Fibroblast of gingiva (primary cell): Measurements from ENCODE around the gene FRMPD1.
A peak's percentile ranks its signal among the peaks of the same experiment; 100 is the strongest.
"Not testable (repeated sequence)": the region's sequence is repeated elsewhere in the genome, so short reads cannot be mapped to it uniquely, and the experiment has no call there.

Experiments
- DNase-seq: peaks from one replicate; pipeline ENCODE4 v3.0.0-alpha.2; 2011; ENCODE audit warnings: low read depth

FRMPD1 gene

DNA sequence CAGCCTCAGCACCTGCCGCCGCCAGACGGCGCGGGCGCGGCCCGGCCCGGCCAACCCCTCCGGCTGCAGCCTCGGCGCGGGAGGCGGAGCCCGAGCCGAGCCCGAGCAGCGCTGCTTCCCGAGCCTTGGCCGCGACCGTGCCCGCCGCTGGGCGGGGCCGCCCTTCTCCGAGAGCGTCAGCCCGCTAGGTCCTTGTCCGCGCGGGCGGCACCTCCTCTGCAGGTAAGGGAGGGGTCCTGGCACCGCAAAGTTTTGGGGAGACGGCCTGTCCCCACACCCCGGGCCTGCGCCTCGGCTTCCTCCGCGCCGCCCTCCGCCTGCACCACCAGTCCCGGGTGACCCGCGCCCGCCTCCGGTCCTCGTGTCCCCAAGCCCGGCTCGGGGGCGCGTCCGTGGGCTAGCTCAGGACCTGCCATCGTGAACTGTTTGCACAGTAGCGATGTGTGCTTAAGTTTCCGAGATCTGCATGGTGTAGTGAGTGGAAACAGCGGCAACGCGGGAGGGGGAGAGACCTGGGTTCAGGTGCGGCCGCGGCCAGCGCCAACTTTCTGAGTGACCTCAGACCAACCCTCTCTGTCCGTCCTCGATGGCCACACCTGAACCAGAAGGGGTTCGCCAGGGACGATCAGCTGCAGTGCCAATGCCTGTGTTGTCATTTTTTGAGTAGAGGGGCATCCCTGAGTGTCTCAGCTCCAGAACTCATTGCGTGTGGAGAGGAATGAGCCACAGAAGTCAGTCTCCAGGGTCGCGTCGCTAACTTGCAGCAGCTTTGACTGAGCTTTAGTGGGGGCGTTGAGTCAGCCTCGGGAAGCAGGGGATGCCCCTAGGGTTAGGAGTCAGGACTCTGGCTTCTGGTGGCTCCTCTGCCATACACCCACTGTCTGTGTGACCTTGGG, at the start of gene FRMPD1:
Gene FRMPD1 (plus strand): TSS at position 82 of the 896 bp plus-strand sequence. CDS start 41,688 bp downstream, outside the sequence.
- DNase-seq = peak; percentile 6

GRCh38 chr9:37602061-37602460, 48.7 kb upstream of the FRMPD1 start:
- DNase-seq = not testable (repeated sequence)

DNA sequence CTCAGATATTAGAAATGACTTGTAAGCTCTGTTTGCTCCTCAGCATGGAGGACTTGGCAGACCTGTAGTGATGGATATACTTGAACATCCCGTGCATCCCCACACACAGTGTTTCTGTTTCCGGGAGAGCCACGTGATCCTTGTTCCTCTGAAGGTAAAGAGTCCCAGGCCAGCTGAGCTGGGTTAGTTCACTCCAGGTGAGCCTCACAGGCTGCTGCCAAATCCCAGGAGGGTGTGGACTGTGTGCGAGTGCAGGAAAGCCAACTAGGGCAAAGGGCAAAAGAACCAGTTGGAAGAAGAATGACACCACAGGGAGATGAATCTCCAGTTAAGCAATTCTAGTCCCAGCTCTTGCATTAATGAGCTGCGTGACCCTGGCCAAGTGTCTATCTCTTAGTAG, 47.9 kb upstream of the FRMPD1 start:
- no peak for DNase-seq

GRCh38 chr9:37604296-37604695, 46.5 kb upstream of the FRMPD1 start:
- DNase-seq = no peak

DNA sequence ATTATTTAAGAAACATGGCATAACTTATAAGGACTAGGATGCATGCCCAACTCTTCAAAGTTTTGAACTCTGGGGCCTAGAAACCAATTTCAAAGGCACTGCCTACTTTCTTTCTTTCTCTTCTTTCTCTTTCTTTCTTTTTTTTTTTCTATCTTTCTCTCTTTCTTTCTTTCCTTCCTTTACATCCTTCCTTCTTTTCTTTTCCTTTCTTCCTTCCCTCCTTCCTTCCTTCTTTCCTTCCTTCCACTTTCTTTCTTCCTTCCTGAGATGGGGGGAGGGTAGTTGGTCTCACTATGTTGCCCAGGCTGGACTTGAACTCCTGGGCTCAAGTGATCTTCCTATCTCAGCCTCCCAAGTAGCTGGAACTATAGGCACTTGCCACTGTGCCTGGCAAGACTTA, 42.5 kb upstream of the FRMPD1 start:
- DNase-seq = no peak

DNA sequence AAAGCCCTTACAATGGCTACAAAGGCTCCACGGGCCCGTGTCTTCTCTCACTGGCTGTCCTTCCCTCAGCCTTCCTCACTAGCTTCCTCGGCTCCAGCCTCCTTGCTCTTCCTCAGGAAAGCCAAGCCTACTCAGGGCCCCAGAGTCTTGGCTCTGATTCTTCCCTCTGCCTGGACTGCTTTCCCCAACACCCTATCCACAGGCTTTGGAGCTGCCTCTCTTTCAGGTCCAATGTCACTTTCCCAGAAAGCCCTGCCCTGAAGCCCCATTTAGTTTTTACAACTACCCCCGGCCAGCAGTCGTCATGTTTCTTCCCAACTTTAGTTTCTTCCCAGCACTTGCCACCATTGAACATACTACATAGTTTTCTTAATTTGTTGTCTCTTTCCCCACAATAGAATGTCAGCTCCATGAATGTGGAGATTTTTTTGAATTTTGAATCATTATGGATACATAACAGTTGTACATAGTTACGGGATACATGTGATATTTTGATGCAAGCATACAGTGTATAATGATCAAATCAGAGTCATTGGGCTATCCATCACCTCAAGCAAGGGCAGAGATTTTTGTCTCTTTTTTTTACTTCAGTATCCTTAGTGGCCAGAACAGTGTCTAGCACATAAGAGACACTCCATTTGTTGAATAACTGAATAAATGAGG, 40.9 kb upstream of the FRMPD1 start:
- no peak for DNase-seq

GRCh38 chr9:37611014-37611413, 39.7 kb upstream of the FRMPD1 start:
- no peak for DNase-seq

DNA sequence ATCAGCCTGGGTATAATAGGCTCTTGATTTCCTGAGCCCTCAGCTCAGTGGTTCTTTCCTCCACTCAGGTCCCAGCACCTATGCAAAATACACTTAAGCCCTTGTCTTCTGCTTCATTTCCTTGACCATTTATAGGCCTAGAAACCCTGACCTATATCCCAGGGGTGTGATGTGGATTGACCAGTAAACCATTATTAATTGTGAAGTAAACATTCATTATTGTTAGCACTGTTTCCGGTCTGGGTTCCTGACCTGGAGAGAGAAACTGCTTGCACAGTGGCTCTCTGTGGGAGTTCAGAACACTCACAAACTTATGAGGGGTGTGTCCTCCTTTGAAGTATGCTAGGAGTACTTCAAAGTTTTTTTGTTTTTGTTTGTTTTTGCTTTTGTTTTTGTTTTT, 38.8 kb upstream of the FRMPD1 start:
- DNase-seq = no peak

DNA sequence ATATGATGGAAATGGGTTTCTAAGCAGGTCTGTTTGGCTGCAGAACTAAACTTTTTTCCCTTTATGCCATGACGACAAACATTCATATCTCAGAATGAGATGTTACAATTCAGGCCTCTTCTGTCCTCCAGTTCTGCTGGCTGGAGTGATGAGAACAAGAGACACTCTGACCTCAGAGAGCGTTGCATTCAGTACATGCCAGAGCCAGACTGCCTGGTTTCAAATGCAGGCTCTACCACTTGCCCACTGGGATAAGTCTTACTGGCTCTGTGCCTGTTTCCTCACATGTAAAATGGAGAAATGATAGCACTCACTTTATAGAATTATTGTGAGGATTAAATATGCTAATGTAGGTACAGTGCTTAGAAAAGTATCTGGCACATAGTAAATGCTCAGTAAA, 33.6 kb upstream of the FRMPD1 start:
- no peak for DNase-seq

- no peak for DNase-seq
These were observed 32.9 kb upstream of the FRMPD1 start for GRCh38 chr9:37617832-37618231.

DNA sequence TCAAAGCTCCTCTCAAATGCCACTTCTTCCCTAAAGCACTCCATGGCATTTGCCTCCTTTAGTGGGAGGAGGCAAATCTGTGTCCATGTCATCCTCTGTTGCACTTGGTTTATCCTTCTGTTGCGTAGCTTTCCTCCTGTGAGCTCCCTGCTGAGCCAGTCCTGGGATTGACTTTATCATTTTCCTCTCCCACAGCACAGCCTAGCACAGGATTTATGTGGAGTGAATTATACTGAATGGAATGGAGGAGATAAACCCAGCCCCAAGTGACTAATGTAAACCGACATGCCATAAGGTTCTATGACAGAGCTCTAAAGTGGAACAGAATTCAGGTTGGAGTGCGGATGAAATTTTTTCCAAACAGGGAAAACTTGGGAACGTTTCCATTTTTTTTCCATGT, 31.9 kb upstream of the FRMPD1 start:
- DNase-seq = no peak

DNA sequence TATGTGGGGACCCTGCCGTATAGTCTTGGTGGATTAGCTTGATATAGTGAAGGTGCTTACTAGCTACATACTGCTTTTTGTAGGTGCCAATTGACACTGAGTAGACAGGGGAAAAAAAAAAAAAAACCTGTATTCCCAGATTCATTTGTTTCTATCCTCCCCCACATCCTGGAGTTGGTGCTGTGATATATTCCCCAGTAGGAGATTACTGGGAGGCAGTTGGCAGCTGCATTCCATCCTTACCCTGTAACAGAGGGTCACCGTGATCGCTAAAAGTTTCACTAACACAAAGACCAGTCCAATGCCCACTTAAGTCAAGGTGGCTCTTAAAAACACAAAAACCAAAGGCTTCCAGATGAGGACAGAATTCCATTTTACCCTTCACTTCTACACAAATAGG, 30.9 kb upstream of the FRMPD1 start:
- no peak for DNase-seq

GRCh38 chr9:37620396-37620795, 30.4 kb upstream of the FRMPD1 start:
- no peak for DNase-seq

DNA sequence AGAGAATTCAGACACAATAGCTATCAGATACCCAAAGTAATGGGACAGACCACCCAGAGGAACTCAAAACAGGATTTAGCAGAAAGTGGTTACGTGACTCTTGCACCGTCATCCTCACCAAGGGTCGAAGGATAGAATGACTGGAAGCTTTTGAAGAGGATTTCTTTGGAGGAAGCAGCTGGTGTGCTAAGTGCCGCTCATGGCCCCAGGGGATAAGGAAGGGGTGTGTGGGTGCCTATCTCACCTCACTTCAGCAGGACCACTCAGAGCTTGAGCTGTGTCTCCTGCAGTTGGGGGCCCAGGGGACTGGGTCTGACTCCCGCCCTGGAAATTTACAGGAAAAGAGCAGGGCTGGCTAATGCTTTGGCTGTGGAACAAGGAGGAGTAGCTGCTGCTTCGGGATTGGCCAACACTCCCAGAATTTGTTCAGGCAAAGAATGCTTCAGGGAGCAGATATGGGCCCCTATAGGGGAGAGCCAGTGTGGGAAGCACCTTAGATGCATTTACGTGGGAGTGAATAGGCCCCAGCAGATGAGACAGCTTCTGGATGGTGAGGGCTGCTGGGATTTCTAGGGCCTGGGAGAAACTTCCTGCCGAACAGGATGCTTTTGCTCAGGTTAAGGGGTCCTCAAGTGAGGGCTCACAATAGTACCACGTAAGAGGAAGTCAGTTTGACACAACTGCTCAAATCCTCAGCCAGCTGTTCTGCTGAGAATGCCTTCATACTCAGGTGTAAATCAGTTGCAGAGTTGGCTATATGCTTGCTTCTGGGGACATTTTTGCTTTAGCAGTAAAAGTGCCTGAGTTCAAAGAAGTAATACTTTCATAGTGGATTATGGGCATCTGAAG, 29.3 kb upstream of the FRMPD1 start:
- no peak for DNase-seq

DNA sequence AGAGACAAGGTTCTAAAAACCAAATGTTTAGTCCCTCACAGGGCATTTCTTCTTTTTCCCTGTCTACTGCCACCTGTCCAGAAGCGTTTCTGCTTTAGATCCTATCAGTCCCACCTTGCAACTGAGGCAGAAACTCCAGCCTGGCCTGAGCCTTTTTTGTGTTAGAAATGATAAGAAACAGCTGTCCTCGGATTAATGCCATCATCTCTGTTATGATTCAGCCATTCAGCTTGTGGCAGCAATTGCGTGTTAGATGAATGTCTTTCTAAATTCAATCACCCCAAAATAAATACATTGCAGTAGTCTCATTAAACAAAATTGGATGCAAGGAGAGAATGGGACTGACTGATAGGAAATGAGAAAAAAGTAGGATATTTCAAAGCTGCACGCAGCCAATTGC, 28.3 kb upstream of the FRMPD1 start:
- peak; percentile 41 for DNase-seq

DNA sequence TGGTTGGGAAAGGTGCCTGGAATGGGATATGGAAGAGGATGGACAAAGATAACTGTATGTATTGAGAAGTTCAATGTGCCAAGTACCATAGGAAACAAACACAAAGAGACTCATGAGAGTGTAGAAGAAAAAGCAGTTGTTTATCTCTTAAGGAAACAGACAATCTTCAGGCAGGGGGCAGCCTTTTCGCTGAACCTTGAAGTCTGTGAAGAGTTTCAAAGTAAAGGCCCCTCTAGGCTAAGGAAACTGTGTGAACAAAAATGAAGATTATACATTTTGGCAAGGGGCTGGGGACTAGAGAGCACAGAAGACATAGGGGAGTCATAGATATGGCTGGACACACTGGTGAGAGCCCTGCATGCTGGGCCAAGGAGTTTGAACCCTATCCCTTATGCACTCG, 27.5 kb upstream of the FRMPD1 start:
- no peak for DNase-seq

- DNase-seq = no peak
These were observed 26.7 kb upstream of the FRMPD1 start for GRCh38 chr9:37624073-37624472.

- no peak for DNase-seq
These were observed 25.6 kb upstream of the FRMPD1 start for GRCh38 chr9:37625036-37625757.

GRCh38 chr9:37625758-37626147, 25.0 kb upstream of the FRMPD1 start:
- DNase-seq = no peak

DNA sequence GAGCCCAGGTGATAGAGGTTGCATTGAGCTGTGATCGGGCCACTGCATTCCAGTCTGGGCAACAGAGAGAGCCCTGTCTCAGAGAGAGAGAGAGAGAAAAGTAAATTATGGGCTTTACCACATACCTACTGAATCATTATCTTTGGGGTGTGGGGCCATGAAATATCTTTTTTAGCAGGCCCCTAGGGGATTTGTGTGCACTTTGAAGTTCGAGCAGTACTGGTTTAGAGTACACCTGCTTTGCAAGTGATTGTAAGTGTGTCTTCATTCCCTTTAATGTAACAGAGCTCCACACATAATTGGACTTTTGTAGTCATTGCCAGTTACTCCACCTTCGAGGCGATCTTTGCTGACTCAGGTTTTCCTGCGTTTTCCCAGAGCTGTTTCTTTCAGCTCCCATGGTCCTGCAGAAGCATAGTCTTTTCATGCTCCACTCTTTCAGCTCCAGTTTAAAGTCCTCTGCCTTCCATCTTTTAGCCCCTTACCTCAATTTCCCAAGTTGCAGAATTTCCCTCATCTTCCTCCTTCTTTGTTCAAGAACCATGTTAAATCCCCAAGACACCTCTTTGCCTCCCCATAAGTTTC, 24.0 kb upstream of the FRMPD1 start:
- DNase-seq = no peak

DNA sequence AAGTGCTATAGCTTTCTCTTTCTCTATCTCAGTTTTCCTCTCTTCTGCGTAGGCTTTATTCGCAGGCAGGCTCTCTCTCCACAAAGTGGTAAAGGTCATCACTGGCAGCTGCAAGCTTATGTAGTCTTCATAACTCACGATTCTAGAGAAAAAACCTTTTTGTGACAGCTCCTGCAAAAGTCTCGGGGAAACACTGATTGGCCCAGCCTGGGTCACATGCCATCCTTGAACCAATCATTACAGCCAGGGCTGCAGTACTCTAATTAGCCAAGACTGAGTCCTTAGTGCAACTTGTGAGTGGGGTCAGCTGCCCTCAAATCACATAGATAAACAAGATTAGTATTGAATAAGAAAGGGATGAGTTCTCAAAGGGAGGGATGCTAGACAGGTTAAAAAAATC, 18.3 kb upstream of the FRMPD1 start:
- DNase-seq = no peak

DNA sequence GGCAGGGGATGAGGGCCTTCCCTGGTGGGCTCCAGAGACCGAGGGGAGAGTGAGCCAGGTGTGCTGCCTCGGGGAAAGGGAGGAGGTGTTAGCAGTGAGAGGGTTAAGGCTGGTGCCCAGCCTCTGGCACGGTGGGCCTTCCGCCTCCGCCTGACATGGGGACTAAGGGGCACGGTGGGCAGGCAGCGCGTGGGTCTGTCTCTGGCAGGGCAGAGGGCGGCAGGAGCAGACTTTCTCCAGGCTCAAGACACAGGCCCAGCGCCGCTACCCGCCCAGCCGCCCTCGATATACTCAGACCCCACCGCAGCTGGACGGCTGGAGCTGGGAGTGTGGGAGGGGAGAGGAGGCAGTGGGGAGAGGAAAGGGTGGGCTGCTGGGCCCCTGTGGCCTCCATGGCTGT, 14.9 kb upstream of the FRMPD1 start:
- DNase-seq = no peak
